ENCODE results near the gene NOL6.

Gene NOL6

DNA sequence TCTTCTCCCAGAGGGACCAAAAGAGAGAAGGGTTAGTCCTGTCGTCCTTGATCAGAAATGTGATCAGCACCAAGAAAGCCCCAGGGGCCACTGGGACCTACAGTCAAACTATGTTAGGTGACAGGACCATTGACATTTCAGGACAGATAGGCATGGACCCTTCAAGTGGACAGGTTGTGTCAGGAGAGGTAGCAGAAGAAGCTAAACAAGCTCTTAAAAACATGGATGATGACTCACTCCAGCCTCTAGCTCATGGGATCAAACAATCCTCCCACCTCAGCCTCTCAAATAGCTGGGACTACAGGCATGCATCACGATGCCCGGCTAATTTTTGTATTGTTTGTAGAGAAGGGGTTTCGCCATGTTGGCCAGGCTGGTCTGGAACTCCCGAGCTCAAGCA, 24.0 kb downstream of the NOL6 start:
- Histone ChIP-seq H3K9me3 (ENCODE audit: insufficient read depth, low read length, severe bottlenecking) (no peaks in the 10 kb centered on the region), H3K4me2 (ENCODE audit: insufficient read depth, low read length) (no peak overlapping the region), H3K36me3 (ENCODE audit: insufficient read depth, low read length) (no peaks in the 10 kb centered on the region), H3K4me3 (ENCODE audit: low read depth in 1 of 2, low read length in 2 of 2) (no peak overlapping the region), H4K20me1 (ENCODE audit: insufficient read depth, low read length) (no peaks in the 10 kb centered on the region; the same call in 1 of the 2 replicates), H3K27me3 (ENCODE audit: insufficient read depth, low read length, poor library complexity) (no peaks in the 10 kb centered on the region), H3K27ac (ENCODE audit: low read length) (no peak overlapping the region), H3K79me2 (ENCODE audit: insufficient read depth, low read length) (no peaks in the 10 kb centered on the region), H3K4me1 (ENCODE audit: insufficient read depth, low read length) (peaks cover 41% of the 10 kb centered on the region), H3K9ac (ENCODE audit: low read depth, low read length) (no peak overlapping the region), H2AFZ (ENCODE audit: low read depth, low read length) (no peak overlapping the region)
- ATAC-seq (ENCODE audit: insufficient read depth, low read depth) (no peak), DNase-seq (no peak)
- TF ChIP-seq, protein P1, sequence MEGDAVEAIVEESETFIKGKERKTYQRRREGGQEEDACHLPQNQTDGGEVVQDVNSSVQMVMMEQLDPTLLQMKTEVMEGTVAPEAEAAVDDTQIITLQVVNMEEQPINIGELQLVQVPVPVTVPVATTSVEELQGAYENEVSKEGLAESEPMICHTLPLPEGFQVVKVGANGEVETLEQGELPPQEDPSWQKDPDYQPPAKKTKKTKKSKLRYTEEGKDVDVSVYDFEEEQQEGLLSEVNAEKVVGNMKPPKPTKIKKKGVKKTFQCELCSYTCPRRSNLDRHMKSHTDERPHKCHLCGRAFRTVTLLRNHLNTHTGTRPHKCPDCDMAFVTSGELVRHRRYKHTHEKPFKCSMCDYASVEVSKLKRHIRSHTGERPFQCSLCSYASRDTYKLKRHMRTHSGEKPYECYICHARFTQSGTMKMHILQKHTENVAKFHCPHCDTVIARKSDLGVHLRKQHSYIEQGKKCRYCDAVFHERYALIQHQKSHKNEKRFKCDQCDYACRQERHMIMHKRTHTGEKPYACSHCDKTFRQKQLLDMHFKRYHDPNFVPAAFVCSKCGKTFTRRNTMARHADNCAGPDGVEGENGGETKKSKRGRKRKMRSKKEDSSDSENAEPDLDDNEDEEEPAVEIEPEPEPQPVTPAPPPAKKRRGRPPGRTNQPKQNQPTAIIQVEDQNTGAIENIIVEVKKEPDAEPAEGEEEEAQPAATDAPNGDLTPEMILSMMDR (IDR thresholded peaks at IDR 0.05; ENCODE audit: borderline replicate concordance, extremely low read depth, low read length, poor library complexity, severe bottlenecking), result no peak
- no peak for TF ChIP-seq EZH2 (IDR thresholded peaks at IDR 0.05; ENCODE audit: borderline replicate concordance, low read depth, low read length, severe bottlenecking)

DNA sequence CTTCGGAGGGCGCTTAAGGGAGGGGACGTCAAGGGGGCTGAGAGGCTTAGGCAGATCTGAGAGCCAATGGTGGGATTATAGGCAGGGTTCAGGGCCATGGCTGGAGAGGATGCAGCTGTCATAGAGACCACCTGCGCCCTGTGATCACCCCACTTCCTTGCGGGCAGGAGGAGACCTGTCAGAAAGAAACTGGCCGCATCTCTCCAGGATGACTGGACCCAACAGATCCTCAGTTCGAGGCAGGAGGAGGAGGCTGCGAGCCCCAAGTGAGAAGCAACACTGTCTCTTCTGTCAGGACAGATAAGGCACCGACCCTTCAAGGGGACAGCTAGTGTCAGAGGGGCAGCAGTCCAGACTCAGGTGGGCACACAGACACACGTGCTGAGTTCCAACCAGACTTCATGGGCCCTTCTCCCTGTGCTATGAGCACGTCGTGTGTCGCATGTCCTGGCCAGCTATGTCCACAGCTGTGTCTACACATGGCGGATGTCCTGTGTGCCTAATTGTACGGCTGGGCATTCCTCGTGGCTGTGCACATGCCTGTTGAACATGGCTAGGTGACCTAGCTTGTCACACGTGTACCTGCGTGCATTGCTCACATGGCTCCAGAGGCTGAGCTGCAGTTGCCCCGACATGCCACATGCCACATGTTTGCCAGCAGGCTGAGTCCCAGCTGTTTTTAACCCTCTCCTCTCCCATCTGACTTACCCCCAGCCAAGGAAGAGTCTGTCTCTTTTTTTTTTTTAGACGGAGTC, 25.7 kb downstream of the NOL6 start:
- Histone ChIP-seq H3K4me2 (ENCODE audit: insufficient read depth, low read length) (peak overlapping the region; percentile 74), H3K27ac (ENCODE audit: low read length) (peak overlapping the region; percentile 93), H3K9me3 (ENCODE audit: insufficient read depth, low read length, severe bottlenecking) (no peaks in the 10 kb centered on the region), H2AFZ (ENCODE audit: low read depth, low read length) (peak overlapping the region; percentile 65), H3K9ac (ENCODE audit: low read depth, low read length) (peak overlapping the region; percentile 61), H3K4me1 (ENCODE audit: insufficient read depth, low read length) (peaks cover 43% of the 10 kb centered on the region), H3K36me3 (ENCODE audit: insufficient read depth, low read length) (no peaks in the 10 kb centered on the region), H3K79me2 (ENCODE audit: insufficient read depth, low read length) (no peaks in the 10 kb centered on the region), H3K27me3 (ENCODE audit: insufficient read depth, low read length, poor library complexity) (no peaks in the 10 kb centered on the region), H4K20me1 (ENCODE audit: insufficient read depth, low read length) (no peaks in the 10 kb centered on the region; the same call in 1 of the 2 replicates), H3K4me3 (ENCODE audit: low read depth in 1 of 2, low read length in 2 of 2) (peak overlapping the region; percentile 17 to 52; a peak in 3 of 4 replicates)
- DNase-seq (no peak), ATAC-seq (ENCODE audit: insufficient read depth, low read depth) (no peak)
- TF ChIP-seq, protein P1 (IDR thresholded peaks at IDR 0.05; ENCODE audit: borderline replicate concordance, extremely low read depth, low read length, poor library complexity, severe bottlenecking), result no peak
- TF ChIP-seq EZH2 (IDR thresholded peaks at IDR 0.05; ENCODE audit: borderline replicate concordance, low read depth, low read length, severe bottlenecking), result no peak

DNA sequence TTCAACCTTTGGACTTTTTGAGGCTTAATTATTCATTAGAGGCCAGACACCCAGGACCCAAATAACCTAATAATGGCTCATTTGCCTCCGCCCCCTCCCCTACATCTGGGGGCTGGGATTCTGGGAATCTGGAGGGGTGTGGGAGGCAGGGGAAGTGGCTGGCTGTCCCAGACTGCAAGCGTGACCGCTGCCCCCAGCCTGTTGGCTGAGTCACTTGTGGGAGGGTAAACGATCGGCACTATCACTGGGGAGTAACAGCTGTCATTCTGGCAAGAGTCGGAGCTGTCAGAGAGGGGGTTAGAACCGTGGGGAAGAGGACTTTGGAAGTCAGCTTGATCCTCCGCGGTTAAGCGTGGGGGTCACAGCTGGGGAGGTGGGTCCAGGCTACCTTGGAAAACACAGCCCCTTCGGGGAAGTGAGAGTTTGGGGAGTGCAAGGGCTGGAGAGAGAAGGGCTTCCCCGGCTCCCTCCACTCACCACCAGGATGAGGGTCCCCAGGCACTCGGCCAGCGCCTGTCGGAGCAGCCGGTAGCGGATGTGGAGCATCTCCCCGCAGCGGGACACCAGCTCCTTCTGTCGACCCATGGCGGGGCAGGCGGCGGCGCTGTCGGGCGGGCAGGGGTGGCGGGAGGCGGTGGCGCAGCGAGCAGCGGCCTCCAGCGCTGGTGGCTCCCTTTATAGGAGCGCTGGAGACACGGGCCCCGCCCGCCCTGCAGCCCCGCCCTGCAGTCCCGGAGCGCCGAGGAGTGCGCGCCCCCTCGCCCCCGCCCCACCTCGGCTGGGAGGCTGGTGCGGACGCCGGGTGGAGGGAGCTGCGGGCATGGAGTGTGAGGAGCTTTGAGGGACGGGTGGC, 26.6 kb downstream of the NOL6 start, which contains the start of gene AQP3:
Gene AQP3 (minus strand): TSS at position 648 of the 853 bp plus-strand sequence. CDS start 63 bp downstream, at position 585.
- peak within 1 kb of the TSS; percentile 74 for H3K4me2 ChIP-seq (ENCODE audit: insufficient read depth, low read length)
- peak within 1 kb of the TSS; percentile 17 to 52; a peak in 3 of 4 replicates for H3K4me3 ChIP-seq (ENCODE audit: low read depth in 1 of 2, low read length in 2 of 2)
- H2AFZ ChIP-seq (ENCODE audit: low read depth, low read length), result peak within 1 kb of the TSS; percentile 65
- no peaks in the 10 kb centered on the region for H3K36me3 ChIP-seq (ENCODE audit: insufficient read depth, low read length)
- H3K4me1 ChIP-seq (ENCODE audit: insufficient read depth, low read length), result peaks cover 43% of the 10 kb centered on the region
- H3K27ac ChIP-seq (ENCODE audit: low read length), result peak within 1 kb of the TSS; percentile 93
- TF ChIP-seq, protein P1 (IDR thresholded peaks at IDR 0.05; ENCODE audit: borderline replicate concordance, extremely low read depth, low read length, poor library complexity, severe bottlenecking), result peak; percentile 24
- TF ChIP-seq EZH2 (IDR thresholded peaks at IDR 0.05; ENCODE audit: borderline replicate concordance, low read depth, low read length, severe bottlenecking), result no peak
- H3K9me3 ChIP-seq (ENCODE audit: insufficient read depth, low read length, severe bottlenecking), result no peaks in the 10 kb centered on the region
- DNase-seq (peak; percentile 74), ATAC-seq (ENCODE audit: insufficient read depth, low read depth) (peak; percentile 66)
- no peaks in the 10 kb centered on the region for H3K79me2 ChIP-seq (ENCODE audit: insufficient read depth, low read length)
- H3K27me3 ChIP-seq (ENCODE audit: insufficient read depth, low read length, poor library complexity), result no peaks in the 10 kb centered on the region
- H3K9ac ChIP-seq (ENCODE audit: low read depth, low read length), result peak within 1 kb of the TSS; percentile 61
- no peaks in the 10 kb centered on the region; the same call in 1 of the 2 replicates for H4K20me1 ChIP-seq (ENCODE audit: insufficient read depth, low read length)

Data from DND-41 (cell line).